Tibial nerve (tissue), 4 donors: ENCODE results near the gene KL. TPM values are rescaled to one million over a fixed set of nuclear protein-coding genes. Genes with fewer than 3 reads are reported as not detected.

Experiments used
- DNase-seq, 2 donors: peaks; one replicate each; pipeline ENCODE4 v3.0.0-alpha.2; 2019; ENCODE audit warnings: low spot score in 2 of 2
- H3K27ac ChIP-seq, 4 donors: fragments of 200-600 bp; sonication (generic) in 3 of 4; one replicate each; pipeline ENCODE4 v1.5.1; 2017 to 2019; ENCODE audit warnings: mild to moderate bottlenecking in 1 of 4
- H3K27me3 ChIP-seq, 2 donors: fragments of 200-600 bp; sonication (generic) in 1 of 2; one replicate each; pipeline versions ENCODE4 v1.5.1 to v1.6.0; 2017 to 2019
- H3K36me3 ChIP-seq, 3 donors: fragments of 200-600 bp; sonication (generic); one replicate each; pipeline ENCODE4 v1.5.1; 2018 to 2019
- H3K4me1 ChIP-seq, 4 donors: fragments of 200-600 bp; sonication (generic) in 3 of 4; one replicate each; pipeline ENCODE4 v1.5.1; 2017 to 2019
- H3K4me3 ChIP-seq, 4 donors: fragments of 200-600 bp; sonication (generic) in 3 of 4; one replicate each; pipeline ENCODE4 v1.5.1; 2017 to 2019; ENCODE audit warnings: mild to moderate bottlenecking in 1 of 4, moderate library complexity in 1 of 4
- H3K9me3 ChIP-seq, 4 donors: fragments of 200-600 bp; sonication (generic) in 3 of 4; one replicate each; pipeline ENCODE4 v1.5.1; 2017 to 2019
- EP300 ChIP-seq, 2 donors: sonication (generic); formaldehyde crosslinking; IDR thresholded peaks; one replicate each; pipeline ENCODE4 v1.6.1; 2017; ENCODE audit warnings: antibody characterized with exemption in 2 of 2, mild to moderate bottlenecking in 1 of 2
- POLR2A ChIP-seq, 2 donors: fragments of 450-650 bp; IDR thresholded peaks; one replicate each; pipeline ENCODE4 v1.6.1; 2017; ENCODE audit warnings: antibody characterized with exemption in 2 of 2, mild to moderate bottlenecking in 2 of 2, moderate library complexity in 2 of 2
- WGBS, 2 donors: methylation state at CpG; one replicate each; pipeline ENCODE4 v1.1.5; 2018; 5-methylcytosine and 5-hydroxymethylcytosine counted together
- total RNA-seq, 4 donors: library from RNA; depleted of rRNA; stranded (reverse); fragments of >200 nt; gene quantifications; one replicate each; pipeline ENCODE4 v1.1.0, GENCODE V29; 2016
- TF ChIP-seq, protein P1 (sequence below), 5 experiments: fragments of 200-600 bp in 3 of 5; fragments of 450-650 bp in 2 of 5; sonication (generic) in 3 of 5; IDR thresholded peaks; one replicate each; pipeline ENCODE4 v1.5.1; 2016 to 2019; ENCODE audit warnings: antibody characterized with exemption in 5 of 5, mild to moderate bottlenecking in 3 of 5, moderate library complexity in 2 of 5

The KL gene
- total RNA-seq, 4 donors from 2014 or later, result 5.1 to 7.3 (median 6.9) TPM

DNA sequence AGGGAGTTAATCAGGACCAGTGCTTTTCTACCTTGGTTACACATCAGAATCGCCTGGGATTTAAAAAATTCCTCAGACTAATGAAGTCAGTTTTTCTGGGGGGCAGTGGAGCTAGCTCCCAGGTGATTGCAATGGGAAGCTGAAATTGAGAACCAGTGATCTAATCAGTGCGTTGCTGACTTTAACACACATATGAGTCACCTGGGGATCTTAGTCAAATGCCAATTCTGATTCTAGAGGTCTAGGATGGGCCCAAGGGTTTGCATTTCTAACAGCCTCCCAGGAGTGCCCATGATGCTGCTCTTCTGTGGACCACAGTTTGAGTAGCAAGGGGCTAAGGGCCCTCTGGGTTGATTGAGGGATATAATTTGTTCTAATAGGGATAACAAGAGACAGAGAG lies 54.5 kb downstream of the KL start:
- TF ChIP-seq, protein P1, sequence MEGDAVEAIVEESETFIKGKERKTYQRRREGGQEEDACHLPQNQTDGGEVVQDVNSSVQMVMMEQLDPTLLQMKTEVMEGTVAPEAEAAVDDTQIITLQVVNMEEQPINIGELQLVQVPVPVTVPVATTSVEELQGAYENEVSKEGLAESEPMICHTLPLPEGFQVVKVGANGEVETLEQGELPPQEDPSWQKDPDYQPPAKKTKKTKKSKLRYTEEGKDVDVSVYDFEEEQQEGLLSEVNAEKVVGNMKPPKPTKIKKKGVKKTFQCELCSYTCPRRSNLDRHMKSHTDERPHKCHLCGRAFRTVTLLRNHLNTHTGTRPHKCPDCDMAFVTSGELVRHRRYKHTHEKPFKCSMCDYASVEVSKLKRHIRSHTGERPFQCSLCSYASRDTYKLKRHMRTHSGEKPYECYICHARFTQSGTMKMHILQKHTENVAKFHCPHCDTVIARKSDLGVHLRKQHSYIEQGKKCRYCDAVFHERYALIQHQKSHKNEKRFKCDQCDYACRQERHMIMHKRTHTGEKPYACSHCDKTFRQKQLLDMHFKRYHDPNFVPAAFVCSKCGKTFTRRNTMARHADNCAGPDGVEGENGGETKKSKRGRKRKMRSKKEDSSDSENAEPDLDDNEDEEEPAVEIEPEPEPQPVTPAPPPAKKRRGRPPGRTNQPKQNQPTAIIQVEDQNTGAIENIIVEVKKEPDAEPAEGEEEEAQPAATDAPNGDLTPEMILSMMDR (IDR thresholded peaks at IDR 0.05), result no peak
- no peak for TF ChIP-seq EP300 (IDR thresholded peaks at IDR 0.05)
- TF ChIP-seq POLR2A (IDR thresholded peaks at IDR 0.05), result no peak
- WGBS, 2 donors, result 74 to 100% methylated on average over 2 of the region's 2 CpGs

DNA sequence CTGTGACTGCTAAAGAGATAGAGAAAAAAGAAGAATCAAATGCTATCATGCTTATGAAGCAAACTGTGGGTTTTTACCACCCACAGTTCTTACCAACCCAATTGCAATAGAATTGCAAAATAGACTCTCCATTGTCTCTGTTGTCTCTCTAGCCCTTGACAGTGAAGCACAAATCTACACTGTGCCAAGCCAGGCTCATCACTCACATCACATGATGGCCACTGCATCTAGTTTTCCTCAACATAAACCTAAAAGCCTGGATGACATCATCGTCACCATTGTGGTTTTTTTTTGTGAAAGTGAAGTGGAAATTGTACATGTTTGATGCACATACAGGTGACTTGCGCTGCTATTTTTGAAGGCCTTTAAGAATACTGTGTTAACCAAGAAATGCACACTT lies 56.1 kb downstream of the KL start:
- Histone ChIP-seq H3K4me1 (no peaks in the 10 kb centered on the region), H3K27ac (no peak overlapping the region), H3K36me3 (no peaks in the 10 kb centered on the region), H3K27me3 (no peaks in the 10 kb centered on the region), H3K9me3 (no peaks in the 10 kb centered on the region), H3K4me3 (no peak overlapping the region)
- TF ChIP-seq POLR2A (IDR thresholded peaks at IDR 0.05), result no peak
- 98 to 99% methylated on average over 2 of the region's 2 CpGs for WGBS, 2 donors
- no peak for DNase-seq

More for the DNA sequence above, 54.5 kb downstream of the KL start:
- Histone ChIP-seq H3K27ac (no peak overlapping the region), H3K4me3 (no peak overlapping the region), H3K4me1 (no peaks in the 10 kb centered on the region), H3K9me3 (no peaks in the 10 kb centered on the region), H3K27me3 (no peaks in the 10 kb centered on the region), H3K36me3 (peaks cover 0 to 8% (median 0%) of the 10 kb centered on the region in 3 donors)
- no peak for DNase-seq

DNA sequence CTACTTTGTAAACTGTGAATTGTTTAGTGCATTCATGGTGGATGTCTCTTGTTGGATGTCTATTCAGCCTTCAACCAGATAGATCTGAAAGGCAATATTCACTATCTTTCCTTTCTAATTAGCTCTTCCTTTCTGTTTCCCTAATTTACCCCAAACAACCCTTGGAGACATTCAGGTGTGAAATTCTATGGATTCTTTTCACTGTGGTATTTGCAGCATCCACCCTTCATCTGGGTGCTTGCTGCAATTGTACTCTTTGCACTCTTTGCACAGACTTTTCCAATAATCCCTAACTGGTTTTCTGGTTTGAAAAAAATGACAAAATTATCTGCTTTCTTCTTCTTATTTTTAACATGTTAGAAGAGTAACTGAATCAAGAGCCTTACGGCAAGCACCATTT lies 56.5 kb downstream of the KL start:
- H3K36me3 ChIP-seq, result no peaks in the 10 kb centered on the region
- TF ChIP-seq, protein P1 (IDR thresholded peaks at IDR 0.05), result no peak
- TF ChIP-seq POLR2A (IDR thresholded peaks at IDR 0.05), result no peak
- TF ChIP-seq EP300 (IDR thresholded peaks at IDR 0.05), result no peak
- 98 to 100% methylated on average over 1 of the region's 1 CpG for WGBS, 2 donors
- no peaks in the 10 kb centered on the region for H3K27me3 ChIP-seq
- no peaks in the 10 kb centered on the region for H3K9me3 ChIP-seq
- no peak overlapping the region for H3K27ac ChIP-seq
- no peak for DNase-seq
- H3K4me3 ChIP-seq, result no peak overlapping the region
- no peaks in the 10 kb centered on the region for H3K4me1 ChIP-seq

DNA sequence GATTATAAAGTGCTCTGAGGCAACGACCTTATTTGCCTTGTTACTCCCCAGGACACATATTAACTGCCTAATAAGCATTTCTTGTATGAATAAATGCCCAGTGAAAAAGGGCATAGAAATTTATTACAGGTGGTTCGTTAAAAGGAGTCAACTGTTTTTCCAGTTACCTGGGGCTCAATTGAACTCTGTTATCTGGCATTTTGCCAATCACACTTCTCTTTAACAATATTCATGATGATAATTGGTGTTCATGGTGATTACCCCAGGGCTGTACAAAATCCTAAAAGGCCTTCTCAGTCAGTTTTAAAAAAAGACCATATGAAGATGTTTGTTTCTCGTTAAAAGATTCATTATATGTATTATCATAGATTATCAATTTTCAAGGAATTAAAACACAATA lies 57.1 kb downstream of the KL start:
- no peaks in the 10 kb centered on the region for H3K9me3 ChIP-seq
- H3K4me1 ChIP-seq, result no peaks in the 10 kb centered on the region
- H3K36me3 ChIP-seq, result no peaks in the 10 kb centered on the region
- H3K27ac ChIP-seq, result no peak overlapping the region
- TF ChIP-seq POLR2A (IDR thresholded peaks at IDR 0.05) (no peak), EP300 (IDR thresholded peaks at IDR 0.05) (no peak)
- TF ChIP-seq, protein P1 (IDR thresholded peaks at IDR 0.05), result no peak
- H3K27me3 ChIP-seq, result no peaks in the 10 kb centered on the region
- H3K4me3 ChIP-seq, result no peak overlapping the region
- DNase-seq, result no peak
- WGBS, 2 donors, result 89 to 92% methylated on average over 3 of the region's 3 CpGs

DNA sequence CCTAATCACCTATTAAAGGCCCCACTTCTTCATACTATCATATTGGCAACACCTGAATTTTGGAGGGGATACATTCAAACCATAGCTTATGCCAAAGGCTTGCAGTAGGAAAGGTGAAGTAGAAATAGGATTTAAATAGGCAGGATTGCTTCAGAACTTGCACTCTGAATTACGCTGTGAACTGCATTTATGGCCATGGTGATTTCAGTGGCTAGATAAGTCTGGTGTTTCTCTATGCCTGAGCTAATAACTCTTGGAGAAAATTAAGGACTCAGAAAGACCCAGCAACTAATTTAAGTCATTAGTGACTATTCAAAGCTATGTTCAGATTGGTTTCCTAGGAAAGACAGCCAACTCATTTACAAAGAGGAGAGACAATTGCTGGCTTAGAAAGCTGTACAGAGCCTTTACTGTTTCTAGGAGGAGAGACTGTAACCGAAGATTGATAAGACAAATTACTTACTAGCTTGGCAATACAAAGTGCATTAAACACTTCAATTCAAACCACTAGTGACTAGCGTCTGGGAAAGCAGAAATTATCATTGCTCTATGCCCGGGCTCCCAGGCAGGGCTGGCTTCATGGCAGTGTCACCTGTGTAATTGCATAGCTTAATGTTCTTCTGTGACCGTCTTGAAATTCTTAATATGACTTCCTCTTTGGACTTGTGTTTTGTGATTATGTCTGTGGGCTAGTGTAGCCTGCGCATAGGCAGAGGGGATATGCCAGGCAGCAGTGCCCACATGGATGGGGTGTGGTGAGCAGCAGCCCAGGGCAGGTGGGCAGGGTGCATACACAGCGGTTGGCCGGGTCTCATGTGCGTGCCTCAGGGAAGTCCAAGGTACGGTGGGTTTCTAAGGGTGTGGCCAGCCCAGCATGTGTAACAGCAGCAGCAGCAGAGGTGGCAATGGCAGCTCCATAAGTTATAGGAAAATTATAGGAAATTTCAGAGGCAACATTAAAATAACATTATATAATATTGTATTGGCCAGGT lies 60.1 kb downstream of the KL start:
- H3K27ac ChIP-seq, result no peak overlapping the region
- 79 to 80% methylated on average over 10 of the region's 10 CpGs for WGBS, 2 donors
- no peak overlapping the region for H3K4me3 ChIP-seq
- TF ChIP-seq, protein P1 (IDR thresholded peaks at IDR 0.05), result no peak
- no peak for TF ChIP-seq EP300 (IDR thresholded peaks at IDR 0.05)
- TF ChIP-seq POLR2A (IDR thresholded peaks at IDR 0.05), result no peak
- no peak for DNase-seq
- H3K27me3 ChIP-seq, result no peaks in the 10 kb centered on the region
- H3K4me1 ChIP-seq, result no peaks in the 10 kb centered on the region
- H3K36me3 ChIP-seq, result no peaks in the 10 kb centered on the region
- no peaks in the 10 kb centered on the region for H3K9me3 ChIP-seq
